Naive B cell (primary cell): ENCODE data around the gene TCEAL8. TPM values are rescaled to one million over a fixed set of nuclear protein-coding genes. Genes with fewer than 3 reads are reported as not detected.

ENCODE experiments used
- ATAC-seq, 2 donors: fragments of 150-1000 bp; cut with Tn5 transposase; 2 replicates each; pipeline ENCODE4 v1.10.0; 2021; ENCODE audit warnings: low read depth in 2 of 2, mild to moderate bottlenecking in 2 of 2, moderate library complexity in 2 of 2
- DNase-seq: peaks from one replicate; pipeline ENCODE4 v3.0.0; 2022
- H3K27ac Mint-ChIP-seq, 6 donors: one replicate each; pipeline ENCODE4 v1.8.0; 2020 to 2022; ENCODE audit warnings: mild to moderate bottlenecking in 6 of 6, mixed read lengths in 6 of 6, moderate library complexity in 5 of 6, inconsistent platforms in 2 of 6
- H3K27me3 Mint-ChIP-seq, 3 donors: one replicate each; pipeline ENCODE4 v1.8.0; 2021 to 2022; ENCODE audit warnings: mixed read lengths in 3 of 3, mild to moderate bottlenecking in 1 of 3
- H3K36me3 Mint-ChIP-seq, 2 donors: one replicate each; pipeline ENCODE4 v1.8.0; 2020 to 2022; ENCODE audit warnings: mixed read lengths in 2 of 2, inconsistent platforms in 1 of 2, mild to moderate bottlenecking in 1 of 2
- H3K4me1 Mint-ChIP-seq, 3 donors: one replicate each; pipeline ENCODE4 v1.8.0; 2020 to 2022; ENCODE audit warnings: mixed read lengths in 3 of 3, inconsistent platforms in 1 of 3, mild to moderate bottlenecking in 1 of 3, moderate library complexity in 1 of 3
- H3K4me3 Mint-ChIP-seq, 8 donors: one replicate each; pipeline ENCODE4 v1.8.0; 2020 to 2022; ENCODE audit warnings: mild to moderate bottlenecking in 8 of 8, mixed read lengths in 8 of 8, moderate library complexity in 8 of 8, inconsistent platforms in 2 of 8
- H3K9me3 Mint-ChIP-seq, 7 donors: one replicate each; pipeline ENCODE4 v1.8.0; 2020 to 2022; ENCODE audit warnings: mixed read lengths in 7 of 7, mild to moderate bottlenecking in 5 of 7, inconsistent platforms in 2 of 7, moderate library complexity in 1 of 7
- polyA plus RNA-seq, 6 donors: library from polyadenylated mRNA; unstranded; fragments of 300-500 nt; fragmentation: Illumina TruSeq; gene quantifications; one replicate each; pipeline ENCODE4 v1.2.3, GENCODE V29; 2021; ENCODE audit warnings: low read depth in 6 of 6

The TCEAL8 gene
- polyA plus RNA-seq, result 10 to 100 TPM; 34.1 to 64.1 (median 53.4) TPM

- ATAC-seq, result peak; percentile 90 to 97
- Mint-ChIP-seq H3K9me3 (peaks cover 0 to 2% (median 0%) of the 10 kb centered on the region in 7 donors), H3K4me3 (peak within 1 kb of the TSS; percentile 90 to 99 (median 96)), H3K36me3 (no peaks in the 10 kb centered on the region), H3K27me3 (no peaks in the 10 kb centered on the region), H3K4me1 (peaks cover 12 to 21% (median 16%) of the 10 kb centered on the region in 3 donors), H3K27ac (peak within 1 kb of the TSS; percentile 62 to 96 (median 93))
- DNase-seq, result peak; percentile 38
Observed at GRCh38 chrX:103254921-103255493, at the start of gene TCEAL8. TCEAL8 (minus strand) TSS chrX:103255155; CDS start chrX:103253979, 1,176 bp downstream.

GRCh38 chrX:103304705-103305104 is 49.8 kb upstream of the TCEAL8 start:
- Mint-ChIP-seq H3K9me3 (peaks cover 0 to 3% (median 0%) of the 10 kb centered on the region in 7 donors), H3K4me1 (no peaks in the 10 kb centered on the region), H3K27me3 (peaks cover 0 to 4% (median 0%) of the 10 kb centered on the region in 3 donors), H3K4me3 (no peak overlapping the region), H3K36me3 (no peaks in the 10 kb centered on the region), H3K27ac (no peak overlapping the region)
- ATAC-seq (peak in 1 of 2 donors; percentile 39), DNase-seq (no peak)

DNA sequence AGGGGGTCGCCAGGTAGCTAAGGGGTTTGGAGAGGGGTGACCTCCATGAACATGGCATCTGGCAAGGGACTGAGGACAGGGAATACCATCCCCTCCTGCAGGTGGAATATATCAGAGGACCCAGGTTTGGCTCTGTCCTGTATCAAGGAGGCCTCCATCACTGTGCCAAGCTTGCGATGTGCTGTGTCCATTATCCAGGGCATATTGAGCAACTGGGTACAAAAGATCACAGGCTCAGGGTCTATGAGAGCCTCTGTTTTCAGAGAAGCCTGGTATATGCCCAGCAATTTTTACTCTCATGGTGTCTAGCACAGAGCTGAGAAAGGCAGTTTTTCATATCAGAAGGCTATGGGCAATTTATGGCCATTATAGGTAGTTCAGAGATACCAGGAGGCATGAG is 38.2 kb upstream of the TCEAL8 start:
- H3K27me3 Mint-ChIP-seq, result peaks cover 17 to 27% (median 27%) of the 10 kb centered on the region in 3 donors
- H3K36me3 Mint-ChIP-seq, result no peaks in the 10 kb centered on the region
- ATAC-seq (no peak), DNase-seq (no peak)
- H3K4me3 Mint-ChIP-seq, result peak overlapping the region in 1 of 8 donors; percentile 35
- no peaks in the 10 kb centered on the region for H3K4me1 Mint-ChIP-seq
- H3K9me3 Mint-ChIP-seq, result peaks cover 0 to 18% (median 7%) of the 10 kb centered on the region in 7 donors
- peak overlapping the region in 1 of 6 donors; percentile 31 for H3K27ac Mint-ChIP-seq

DNA sequence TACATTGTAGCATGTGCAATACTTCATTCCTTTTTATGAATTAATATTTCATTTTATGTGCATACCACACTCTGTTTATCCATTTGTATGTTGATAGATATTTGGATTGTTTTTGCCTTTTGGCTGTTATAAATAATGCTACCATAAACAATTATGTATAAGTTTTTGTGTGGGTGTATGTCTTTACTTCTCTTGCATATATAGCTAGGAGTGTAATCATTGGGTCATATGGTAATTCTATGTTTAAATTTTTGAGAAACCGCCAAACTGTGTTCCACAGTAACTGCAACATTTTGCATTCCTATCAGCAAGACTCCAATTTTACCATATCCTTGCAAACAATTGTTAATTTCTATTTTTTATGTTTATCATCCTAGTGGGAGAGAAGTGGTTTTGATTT is 24.7 kb upstream of the TCEAL8 start:
- peaks cover 0 to 8% of the 10 kb centered on the region in 2 donors for H3K36me3 Mint-ChIP-seq
- H3K27me3 Mint-ChIP-seq, result peaks cover 34 to 68% (median 51%) of the 10 kb centered on the region in 3 donors
- DNase-seq (no peak), ATAC-seq (no peak)
- H3K4me3 Mint-ChIP-seq, result no peak overlapping the region
- no peak overlapping the region for H3K27ac Mint-ChIP-seq
- H3K4me1 Mint-ChIP-seq, result peaks cover 5 to 14% (median 8%) of the 10 kb centered on the region in 3 donors
- H3K9me3 Mint-ChIP-seq, result peaks cover 0 to 6% (median 0%) of the 10 kb centered on the region in 7 donors

DNA sequence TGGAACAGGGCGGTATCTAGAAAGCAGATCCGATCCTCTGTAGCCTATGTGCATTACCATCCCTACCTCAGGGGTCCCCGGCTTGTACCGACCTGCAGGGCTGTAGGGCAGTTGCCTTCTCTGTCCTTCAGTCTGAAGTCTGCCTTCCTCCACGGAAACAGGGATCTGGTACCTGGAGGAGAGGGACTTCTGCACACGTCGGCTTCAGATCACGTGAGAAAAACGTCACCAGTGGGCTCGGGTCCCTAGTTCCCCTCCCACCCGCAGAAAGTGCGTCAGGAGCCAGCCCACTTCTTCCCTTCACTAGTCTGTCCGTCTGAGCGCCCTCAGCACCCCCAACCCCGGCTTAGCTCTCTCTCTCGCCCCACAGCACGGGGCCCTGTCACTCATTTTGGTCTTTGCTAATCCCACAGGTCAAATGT is 21.6 kb upstream of the TCEAL8 start, which contains the start of gene TCEAL5:
Gene TCEAL5, minus strand, starts transcription at position 170 of the 422 bp plus-strand sequence. CDS start 2,187 bp downstream, outside the sequence.
- ATAC-seq, result peak; percentile 58 to 64
- peaks cover 5 to 14% (median 8%) of the 10 kb centered on the region in 3 donors for H3K4me1 Mint-ChIP-seq
- peak; percentile 10 for DNase-seq
- H3K36me3 Mint-ChIP-seq, result peaks cover 0 to 8% of the 10 kb centered on the region in 2 donors
- peaks cover 46 to 85% (median 54%) of the 10 kb centered on the region in 3 donors for H3K27me3 Mint-ChIP-seq
- H3K4me3 Mint-ChIP-seq, result peak within 1 kb of the TSS; percentile 54 to 85 (median 70)
- H3K27ac Mint-ChIP-seq, result peak within 1 kb of the TSS in 1 of 6 donors; percentile 41
- peaks cover 0 to 4% (median 0%) of the 10 kb centered on the region in 7 donors for H3K9me3 Mint-ChIP-seq

- H3K4me3 Mint-ChIP-seq, result peak overlapping the region in 5 of 8 donors; percentile 54 to 79 (median 71)
- H3K4me1 Mint-ChIP-seq, result peaks cover 5 to 14% (median 8%) of the 10 kb centered on the region in 3 donors
- DNase-seq, result no peak
- H3K27me3 Mint-ChIP-seq, result peaks cover 46 to 85% (median 55%) of the 10 kb centered on the region in 3 donors
- ATAC-seq, result no peak
- H3K36me3 Mint-ChIP-seq, result peaks cover 0 to 8% of the 10 kb centered on the region in 2 donors
- peaks cover 0 to 4% (median 0%) of the 10 kb centered on the region in 7 donors for H3K9me3 Mint-ChIP-seq
- no peak overlapping the region for H3K27ac Mint-ChIP-seq
Observed at GRCh38 chrX:103275947-103276567, 21.1 kb upstream of the TCEAL8 start.

- Mint-ChIP-seq H3K9me3 (peaks cover 0 to 4% (median 0%) of the 10 kb centered on the region in 7 donors), H3K36me3 (peaks cover 0 to 8% of the 10 kb centered on the region in 2 donors), H3K4me3 (no peak overlapping the region), H3K4me1 (peaks cover 5 to 14% (median 8%) of the 10 kb centered on the region in 3 donors), H3K27ac (no peak overlapping the region), H3K27me3 (peaks cover 35 to 70% (median 45%) of the 10 kb centered on the region in 3 donors)
- ATAC-seq (no peak), DNase-seq (no peak)
Observed at GRCh38 chrX:103274284-103274683, 19.3 kb upstream of the TCEAL8 start.

GRCh38 chrX:103258275-103258674 is 3.3 kb upstream of the TCEAL8 start:
- Mint-ChIP-seq H3K27me3 (peaks cover 5 to 8% (median 7%) of the 10 kb centered on the region in 3 donors), H3K4me3 (no peak overlapping the region), H3K27ac (no peak overlapping the region), H3K4me1 (peaks cover 12 to 21% (median 16%) of the 10 kb centered on the region in 3 donors), H3K9me3 (peaks cover 0 to 5% (median 2%) of the 10 kb centered on the region in 7 donors), H3K36me3 (no peaks in the 10 kb centered on the region)
- DNase-seq, result no peak
- no peak for ATAC-seq

- Mint-ChIP-seq H3K36me3 (no peaks in the 10 kb centered on the region), H3K4me3 (peak overlapping the region in 2 of 8 donors; percentile 34 to 47), H3K9me3 (peaks cover 0 to 2% (median 0%) of the 10 kb centered on the region in 7 donors), H3K4me1 (peaks cover 12 to 21% (median 16%) of the 10 kb centered on the region in 3 donors), H3K27ac (no peak overlapping the region), H3K27me3 (peaks cover 0 to 5% (median 0%) of the 10 kb centered on the region in 3 donors)
- ATAC-seq (no peak), DNase-seq (no peak)
Observed at GRCh38 chrX:103256651-103257050, 1.7 kb upstream of the TCEAL8 start.

- Mint-ChIP-seq H3K27ac (peak overlapping the region; percentile 62 to 96 (median 93)), H3K4me1 (peaks cover 12 to 21% (median 16%) of the 10 kb centered on the region in 3 donors), H3K4me3 (peak overlapping the region; percentile 90 to 99 (median 96)), H3K36me3 (no peaks in the 10 kb centered on the region), H3K27me3 (no peaks in the 10 kb centered on the region), H3K9me3 (peaks cover 0 to 2% (median 0%) of the 10 kb centered on the region in 7 donors)
- DNase-seq, result peak; percentile 9
- peak; percentile 25 to 42 for ATAC-seq
Observed at GRCh38 chrX:103254171-103254824, 657 bp downstream of the TCEAL8 start.

DNA sequence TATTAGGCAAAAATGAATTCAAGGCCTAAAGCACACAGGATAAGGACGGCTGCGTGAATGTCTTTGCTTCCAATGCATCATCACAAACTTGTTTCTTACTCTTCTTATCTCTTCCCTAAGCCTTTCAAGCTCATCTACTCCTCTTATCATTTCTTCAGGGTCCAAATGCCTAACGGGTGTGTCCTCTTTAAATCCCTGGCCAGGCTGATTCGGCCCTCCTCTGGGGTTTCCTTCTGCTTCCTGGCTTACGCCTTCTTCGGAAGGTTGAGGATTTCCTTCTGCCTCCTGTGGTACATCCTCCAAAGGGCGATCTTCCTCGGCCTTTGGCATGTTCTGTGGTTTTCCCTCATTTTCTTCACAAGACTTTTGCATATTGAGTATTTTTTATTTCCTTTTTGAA is 1.3 kb downstream of the TCEAL8 start:
- DNase-seq (no peak), ATAC-seq (no peak)
- peaks cover 12 to 21% (median 16%) of the 10 kb centered on the region in 3 donors for H3K4me1 Mint-ChIP-seq
- H3K36me3 Mint-ChIP-seq, result no peaks in the 10 kb centered on the region
- no peaks in the 10 kb centered on the region for H3K27me3 Mint-ChIP-seq
- H3K4me3 Mint-ChIP-seq, result peak overlapping the region; percentile 90 to 99 (median 96)
- H3K27ac Mint-ChIP-seq, result peak overlapping the region in 5 of 6 donors; percentile 62 to 96 (median 91)
- peaks cover 0 to 2% (median 0%) of the 10 kb centered on the region in 7 donors for H3K9me3 Mint-ChIP-seq

- Mint-ChIP-seq H3K4me1 (peaks cover 12 to 21% (median 16%) of the 10 kb centered on the region in 3 donors), H3K4me3 (no peak overlapping the region), H3K27ac (peak overlapping the region in 1 of 6 donors; percentile 52), H3K9me3 (peaks cover 0 to 4% (median 0%) of the 10 kb centered on the region in 7 donors), H3K27me3 (peaks cover 0 to 6% (median 0%) of the 10 kb centered on the region in 3 donors), H3K36me3 (no peaks in the 10 kb centered on the region)
- DNase-seq (no peak), ATAC-seq (no peak)
Observed at GRCh38 chrX:103250977-103251376, 4.0 kb downstream of the TCEAL8 start.

DNA sequence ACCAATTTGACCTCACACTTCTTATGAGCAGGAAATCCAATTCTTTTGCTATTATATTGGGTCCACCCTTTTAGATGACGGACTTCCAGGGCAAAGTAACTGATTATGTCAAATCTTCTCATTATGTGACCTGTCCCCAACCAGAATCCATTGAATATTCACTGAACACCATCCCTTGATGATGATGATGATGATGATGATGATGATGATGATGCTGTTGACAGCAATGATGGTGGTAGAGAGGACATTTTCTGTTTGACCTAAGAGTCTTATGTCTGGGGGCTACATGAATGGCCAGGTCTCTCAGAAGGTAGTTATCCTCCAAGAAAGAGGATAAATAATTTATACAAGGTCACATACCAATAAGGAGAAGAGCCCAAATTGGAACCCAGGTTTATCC is 5.2 kb downstream of the TCEAL8 start:
- Mint-ChIP-seq H3K27me3 (peaks cover 0 to 8% (median 0%) of the 10 kb centered on the region in 3 donors), H3K4me3 (no peak overlapping the region), H3K27ac (no peak overlapping the region), H3K4me1 (peaks cover 10 to 14% (median 12%) of the 10 kb centered on the region in 3 donors), H3K36me3 (no peaks in the 10 kb centered on the region), H3K9me3 (peaks cover 0 to 4% (median 0%) of the 10 kb centered on the region in 7 donors)
- ATAC-seq (no peak), DNase-seq (no peak)
